Kidney epithelial cell (primary cell): ENCODE measurements around the gene MMUT. TPM values are rescaled to one million over a fixed set of nuclear protein-coding genes. Genes with fewer than 3 reads are reported as not detected.
"Not testable (repeated sequence)": the region's sequence is repeated elsewhere in the genome, so short reads cannot be mapped to it uniquely, and the experiment has no call there.

Experiments used
- DNase-seq: peaks from one replicate; pipeline ENCODE4 v3.0.0-alpha.2; 2010; ENCODE audit warnings: low read depth
- H3K27me3 ChIP-seq: 2 replicates; pipeline ENCODE4 v1.6.0; 2011; ENCODE audit warnings: low read length; ENCODE audit not compliant: control insufficient read depth, insufficient read depth
- H3K36me3 ChIP-seq: 2 replicates; pipeline ENCODE4 v1.5.1; 2011; ENCODE audit warnings: low read length; ENCODE audit not compliant: control insufficient read depth, insufficient read depth
- H3K4me3 ChIP-seq: 2 replicates; pipeline ENCODE4 v1.5.1; 2011; ENCODE audit warnings: low read depth, mild to moderate bottlenecking, control low read depth, low read length
- CTCF ChIP-seq: IDR thresholded peaks from 2 replicates; pipeline ENCODE4 v1.5.1; 2011; ENCODE audit warnings: mild to moderate bottlenecking, moderate library complexity, low read length, control low read depth, inconsistent platforms; ENCODE audit not compliant: insufficient read depth, poor library complexity, severe bottlenecking
- total RNA-seq: library from RNA; depleted of rRNA; stranded (reverse); fragments of >200 nt; gene quantifications from 2 replicates; pipeline ENCODE4 v1.2.3, GENCODE V29; 2015

Gene MMUT
- total RNA-seq, 1 donor from 2014 or later = 13.0 TPM

GRCh38 chr6:49499126-49499525 lies 36.1 kb upstream of the MMUT start:
- no peak for DNase-seq
- H3K27me3 ChIP-seq = no peaks in the 10 kb centered on the region
- no peak overlapping the region for H3K4me3 ChIP-seq
- no peaks in the 10 kb centered on the region for H3K36me3 ChIP-seq
- TF ChIP-seq CTCF = no peak

- no peak for DNase-seq
- Histone ChIP-seq H3K36me3 (no peaks in the 10 kb centered on the region), H3K4me3 (no peak overlapping the region), H3K27me3 (no peaks in the 10 kb centered on the region)
- no peak for TF ChIP-seq CTCF
Measured at GRCh38 chr6:49497304-49497703, 34.3 kb upstream of the MMUT start.

GRCh38 chr6:49490633-49491032 lies 27.6 kb upstream of the MMUT start:
- DNase-seq = no peak
- TF ChIP-seq CTCF = no peak
- no peak overlapping the region for H3K4me3 ChIP-seq
- H3K36me3 ChIP-seq = no peaks in the 10 kb centered on the region
- H3K27me3 ChIP-seq = no peaks in the 10 kb centered on the region

GRCh38 chr6:49483380-49483779 lies 20.3 kb upstream of the MMUT start:
- H3K36me3 ChIP-seq, H3K4me3 ChIP-seq, DNase-seq, H3K27me3 ChIP-seq: not testable (repeated sequence)

- not testable (repeated sequence) for DNase-seq, H3K4me3 ChIP-seq, H3K36me3 ChIP-seq, H3K27me3 ChIP-seq
Measured at GRCh38 chr6:49481846-49482245, 18.8 kb upstream of the MMUT start.

- no peak for TF ChIP-seq CTCF
- H3K36me3 ChIP-seq = no peaks in the 10 kb centered on the region
- no peaks in the 10 kb centered on the region for H3K27me3 ChIP-seq
- H3K4me3 ChIP-seq = no peak overlapping the region
- no peak for DNase-seq
Measured at GRCh38 chr6:49479308-49479970, 16.4 kb upstream of the MMUT start.

- DNase-seq, H3K36me3 ChIP-seq, H3K4me3 ChIP-seq, H3K27me3 ChIP-seq: not testable (repeated sequence)
Measured at GRCh38 chr6:49476564-49476963, 13.5 kb upstream of the MMUT start.
